ENCODE data around the gene MT1HL1.

The MT1HL1 gene

DNA sequence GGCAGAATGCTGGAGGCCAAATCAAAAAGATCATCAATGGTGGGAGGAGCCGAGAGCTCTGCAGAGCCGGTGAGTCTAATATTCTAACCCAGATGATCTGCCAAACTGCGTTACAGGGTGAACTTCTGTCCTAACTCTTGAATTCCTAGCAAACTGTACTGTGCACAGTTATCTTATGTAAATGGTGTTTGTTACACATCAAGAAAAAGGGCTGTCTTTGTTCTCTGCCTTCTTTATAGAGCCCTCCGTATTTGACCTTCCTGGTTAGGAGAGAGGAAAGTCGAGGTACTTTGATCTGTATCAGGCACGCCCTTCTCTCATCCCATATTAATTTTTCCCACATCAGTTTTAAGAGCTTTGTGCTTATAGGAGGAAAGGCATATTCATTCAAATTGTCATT lies 37.6 kb downstream of the MT1HL1 start:
- no peak for DNase-seq

GRCh38 chr1:236963920-236964319 lies 40.3 kb downstream of the MT1HL1 start:
- DNase-seq = no peak

- no peak for DNase-seq
Measured at GRCh38 chr1:236959112-236959511, 45.1 kb downstream of the MT1HL1 start.

- no peak for DNase-seq
Measured at GRCh38 chr1:236957235-236957634, 47.0 kb downstream of the MT1HL1 start.
